ENCODE data around the gene KIF4B.

KIF4B gene

GRCh38 chr5:155064580-155064979, 51.0 kb downstream of the KIF4B start:
- DNase-seq = no peak

DNA sequence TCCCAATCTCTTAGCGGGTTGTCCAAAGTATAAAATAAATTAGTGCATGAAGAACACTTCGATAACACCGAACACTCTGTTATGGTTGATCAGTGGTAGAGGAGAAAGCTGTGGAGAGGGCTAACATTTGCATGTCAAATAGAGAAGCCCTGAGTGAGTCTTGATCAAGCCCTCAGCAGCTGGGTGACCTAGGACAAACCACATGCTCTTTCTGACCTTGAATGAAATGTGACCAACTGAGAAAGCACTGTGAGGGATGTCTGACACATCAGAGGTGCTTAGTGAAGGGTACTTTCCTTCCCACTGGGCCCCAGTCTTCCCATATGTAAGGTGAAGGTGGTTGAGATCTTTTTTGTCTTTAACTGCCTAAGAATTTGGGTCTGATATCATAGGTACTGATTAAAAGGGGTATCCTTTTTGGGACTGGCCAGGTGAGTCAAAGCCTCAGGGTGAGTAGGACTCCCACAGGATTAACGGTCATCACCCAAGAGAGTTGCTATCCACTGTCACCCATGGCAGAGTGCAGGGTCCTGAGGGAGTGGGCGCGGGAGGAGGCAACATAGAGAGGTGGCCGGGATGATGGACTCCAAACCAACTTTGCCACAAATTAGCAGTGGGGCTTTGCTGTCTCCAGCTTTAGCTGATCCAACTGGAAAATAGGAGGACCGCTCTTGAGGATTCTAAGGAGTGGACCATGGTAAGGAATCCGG, 53.5 kb downstream of the KIF4B start:
- DNase-seq = peak in 1 of 2 experiments; percentile 38
